SU-DHL-6 (cell line): ENCODE data around the gene BHLHE41.

Source experiments
- H2AFZ ChIP-seq: fragments of 200-600 bp; sonication (generic); 2 replicates; pipeline ENCODE4 v1.6.1; 2014; ENCODE audit warnings: low read depth, mild to moderate bottlenecking, moderate library complexity, mixed read lengths, antibody characterized with exemption, low read length; ENCODE audit not compliant: severe bottlenecking
- H3F3A ChIP-seq: fragments of 200-600 bp; shearing (Covaris generic); 2 replicates; pipeline ENCODE4 v1.6.0; 2016; ENCODE audit warnings: antibody characterized with exemption, mild to moderate bottlenecking; ENCODE audit not compliant: insufficient read depth
- H3K27ac ChIP-seq: fragments of 200-600 bp; sonication (generic); 2 replicates; pipeline ENCODE4 v1.5.1; 2016; ENCODE audit warnings: low read depth, mild to moderate bottlenecking, low read length, moderate library complexity, mixed read lengths
- H3K27me3 ChIP-seq: fragments of 200-600 bp; sonication (generic), shearing (Covaris generic); 2 replicates; pipeline ENCODE4 v1.6.0; 2014; ENCODE audit warnings: mild to moderate bottlenecking, low read length
- H3K36me3 ChIP-seq: fragments of 200-600 bp; sonication (generic); 2 replicates; pipeline ENCODE4 v1.6.1; 2014; ENCODE audit warnings: mild to moderate bottlenecking, low read length, mixed read lengths
- H3K4me2 ChIP-seq: fragments of 300-600, 200-600 bp; shearing (Covaris generic), sonication (generic); 2 replicates; pipeline ENCODE4 v1.6.0; 2014; ENCODE audit warnings: low read length, low read depth, mild to moderate bottlenecking; ENCODE audit not compliant: poor library complexity, severe bottlenecking
- H3K4me3 ChIP-seq: fragments of 200-600 bp; sonication (generic); 2 replicates; pipeline ENCODE4 v1.5.1; 2014; ENCODE audit warnings: antibody characterized with exemption, low read length, mild to moderate bottlenecking, mixed read lengths; ENCODE audit not compliant: insufficient read depth, poor library complexity, severe bottlenecking
- H3K79me2 ChIP-seq: fragments of 200-600 bp; sonication (generic); 2 replicates; pipeline ENCODE4 v1.6.1; 2014; ENCODE audit warnings: mild to moderate bottlenecking, low read length, moderate library complexity; ENCODE audit not compliant: insufficient read depth
- H3K9ac ChIP-seq: fragments of 200-600 bp; sonication (generic); 2 replicates; pipeline ENCODE4 v1.7.0; 2014; ENCODE audit warnings: mild to moderate bottlenecking, low read length
- H3K9me2 ChIP-seq: fragments of 200-600 bp; sonication (generic); replicated peaks from 2 replicates; pipeline ENCODE4 v1.6.1; 2014; ENCODE audit warnings: low read length; ENCODE audit not compliant: insufficient read depth
- H3K9me3 ChIP-seq: fragments of 200-600 bp; sonication (generic); 2 replicates; pipeline ENCODE4 v1.6.1; 2014; ENCODE audit warnings: low read length, mixed read lengths; ENCODE audit not compliant: insufficient read depth
- H4K20me1 ChIP-seq: fragments of 200-600 bp; sonication (generic); 2 replicates; pipeline ENCODE4 v1.6.1; 2014; ENCODE audit warnings: low read depth, mild to moderate bottlenecking, antibody characterized with exemption, low read length, moderate library complexity, mixed read lengths
- CTCF ChIP-seq: fragments of 200-600 bp; sonication (generic); IDR thresholded peaks from one replicate; pipeline ENCODE4 v1.5.1; 2017; ENCODE audit warnings: antibody characterized with exemption, mild to moderate bottlenecking, low read length, moderate library complexity; ENCODE audit not compliant: insufficient read depth, poor library complexity, severe bottlenecking
- EZH2phosphoT487 ChIP-seq: fragments of 200-600 bp; sonication (generic), shearing (Covaris generic); conservative IDR thresholded peaks from 2 replicates; pipeline ENCODE4 v1.6.1; 2018; ENCODE audit warnings: mild to moderate bottlenecking, antibody characterized with exemption, low read length, moderate library complexity, mixed read lengths

BHLHE41 gene

GRCh38 chr12:26130728-26131127, 5.9 kb upstream of the BHLHE41 start:
- H3K9me2 ChIP-seq = no peaks in the 10 kb centered on the region
- no peak for TF ChIP-seq CTCF
- no peak for TF ChIP-seq EZH2phosphoT487
- H3K4me2 ChIP-seq = no peak overlapping the region
- no peaks in the 10 kb centered on the region for H3F3A ChIP-seq
- H3K9ac ChIP-seq = no peak overlapping the region
- H3K4me3 ChIP-seq = no peak overlapping the region
- H3K27ac ChIP-seq = no peak overlapping the region
- H3K9me3 ChIP-seq = no peaks in the 10 kb centered on the region
- no peaks in the 10 kb centered on the region for H4K20me1 ChIP-seq
- H3K79me2 ChIP-seq = no peaks in the 10 kb centered on the region
- H2AFZ ChIP-seq = no peak overlapping the region
- H3K36me3 ChIP-seq = no peaks in the 10 kb centered on the region
- H3K27me3 ChIP-seq = no peaks in the 10 kb centered on the region

GRCh38 chr12:26128168-26128567, 3.3 kb upstream of the BHLHE41 start:
- Histone ChIP-seq H3K79me2 (no peaks in the 10 kb centered on the region), H2AFZ (no peak overlapping the region), H3K4me3 (no peak overlapping the region), H4K20me1 (no peaks in the 10 kb centered on the region), H3K9me2 (no peaks in the 10 kb centered on the region), H3K4me2 (no peak overlapping the region), H3F3A (no peaks in the 10 kb centered on the region), H3K27me3 (no peaks in the 10 kb centered on the region), H3K9me3 (no peaks in the 10 kb centered on the region), H3K36me3 (no peaks in the 10 kb centered on the region), H3K27ac (no peak overlapping the region), H3K9ac (no peak overlapping the region)
- TF ChIP-seq CTCF = no peak
- no peak for TF ChIP-seq EZH2phosphoT487

- H3K27me3 ChIP-seq = no peaks in the 10 kb centered on the region
- no peak overlapping the region for H2AFZ ChIP-seq
- H3K4me2 ChIP-seq = no peak overlapping the region
- no peak overlapping the region for H3K4me3 ChIP-seq
- H4K20me1 ChIP-seq = no peaks in the 10 kb centered on the region
- H3K9me3 ChIP-seq = no peaks in the 10 kb centered on the region
- H3K36me3 ChIP-seq = no peaks in the 10 kb centered on the region
- no peak overlapping the region for H3K9ac ChIP-seq
- no peak overlapping the region for H3K27ac ChIP-seq
- H3K79me2 ChIP-seq = no peaks in the 10 kb centered on the region
- TF ChIP-seq EZH2phosphoT487 (no peak), CTCF (no peak)
- no peaks in the 10 kb centered on the region for H3F3A ChIP-seq
- no peaks in the 10 kb centered on the region for H3K9me2 ChIP-seq
These were observed 2.6 kb upstream of the BHLHE41 start for GRCh38 chr12:26127404-26127803.
